22Rv1 (cell line): ENCODE data around the gene ZNF844.

Source experiments
- CTCF ChIP-seq: fragments of 450-650 bp; IDR thresholded peaks from 2 replicates; pipeline ENCODE4 v1.5.1; 2017; ENCODE audit warnings: mild to moderate bottlenecking
- ZFX ChIP-seq: fragments of 450-650 bp; IDR thresholded peaks from 2 replicates; pipeline ENCODE4 v1.6.1; 2017; ENCODE audit warnings: antibody characterized with exemption, borderline replicate concordance

GRCh38 chr19:12052091-12052496 lies 12.4 kb upstream of the ZNF844 start:
- TF ChIP-seq CTCF: no peak
- no peak for TF ChIP-seq ZFX
